ENCODE results near the gene TMEM235. TPM values are rescaled to one million over a fixed set of nuclear protein-coding genes. Genes with fewer than 3 reads are reported as not detected.

The TMEM235 gene
- total and polyA plus RNA-seq, 4 donors: not detected

DNA sequence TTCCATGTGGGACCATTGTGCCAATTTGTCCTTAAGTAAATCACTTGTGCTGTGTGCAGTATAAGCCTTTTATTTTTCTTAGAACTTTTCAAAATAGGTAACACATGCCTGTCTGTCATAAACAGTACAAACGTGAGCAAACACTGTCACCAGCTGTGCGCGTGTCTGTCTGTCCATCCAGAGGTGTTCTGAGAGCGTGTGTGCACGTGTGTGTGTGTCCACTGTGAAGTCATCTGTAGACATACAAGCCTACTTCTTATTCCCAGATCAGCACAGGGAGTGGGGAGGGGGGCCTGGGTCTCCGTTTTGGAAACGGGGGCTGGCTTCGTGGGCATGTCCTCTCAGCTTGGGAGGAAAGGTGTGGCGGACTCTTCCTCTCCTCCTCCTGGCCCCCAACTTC is 9.4 kb downstream of the TMEM235 start:
- no peak for ATAC-seq (ENCODE audit: low FRiP score)
- Histone ChIP-seq H3K4me1 (ENCODE audit: control insufficient read depth in 1 of 2, insufficient read depth in 2 of 2, low read length in 2 of 2) (no peaks in the 10 kb centered on the region), H3K36me3 (ENCODE audit: control insufficient read depth in 1 of 2, insufficient read depth in 2 of 2, low read length in 1 of 2) (no peaks in the 10 kb centered on the region), H3K4me3 (ENCODE audit: low read length in 2 of 2) (no peak overlapping the region), H3K27me3 (ENCODE audit: control insufficient read depth in 1 of 2, insufficient read depth in 2 of 2, low read length in 1 of 2) (no peaks in the 10 kb centered on the region), H3K9me3 (ENCODE audit: control insufficient read depth, low read length) (no peaks in the 10 kb centered on the region), H3K27ac (ENCODE audit: low read depth in 1 of 2, low read length in 2 of 2) (no peak overlapping the region)
- intact Hi-C loops (cut with DNase I): no loop called here
- 62 to 73% methylated on average over 9 of the region's 9 CpGs for WGBS, 2 donors
- no peak for DNase-seq

DNA sequence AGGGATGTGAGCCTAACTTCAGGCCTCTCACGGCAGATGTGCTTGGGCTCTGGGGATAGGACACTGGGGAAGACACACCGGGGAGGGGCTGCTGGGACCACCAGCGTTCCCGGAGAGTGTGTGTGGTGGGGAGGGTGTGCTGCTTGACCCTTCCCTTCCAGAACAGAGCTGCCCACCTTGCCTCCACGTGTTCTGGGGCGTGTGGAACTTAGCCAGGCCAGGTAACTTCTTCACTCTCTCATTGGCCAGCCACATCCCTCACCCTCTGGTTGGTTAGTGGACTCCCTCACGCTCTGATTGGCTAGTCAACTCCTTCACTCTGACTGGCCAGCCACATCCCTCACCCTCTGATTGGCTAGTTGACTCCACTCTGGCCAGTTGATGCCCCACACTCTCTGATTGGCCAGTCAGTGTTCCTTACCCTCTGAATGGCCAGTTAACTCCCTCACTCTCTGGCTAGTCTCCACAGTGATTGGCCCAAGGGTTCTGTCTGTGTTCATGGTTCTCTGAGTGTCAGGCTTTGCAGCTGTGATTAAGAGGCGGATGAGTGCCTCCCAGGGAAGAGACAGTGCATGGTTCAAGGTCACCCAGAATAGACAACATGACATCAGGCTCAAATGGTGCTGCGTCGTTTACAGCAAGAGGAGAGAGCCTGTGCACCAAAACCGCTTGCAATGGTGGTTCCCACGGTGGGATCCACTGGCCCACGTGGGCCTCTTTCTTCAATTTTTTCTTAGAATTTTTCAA is 10.0 kb downstream of the TMEM235 start:
- intact Hi-C loops (cut with DNase I): no loop called here
- WGBS, 2 donors: 76 to 81% methylated on average over 13 of the region's 13 CpGs
- ATAC-seq (ENCODE audit: low FRiP score) (no peak), DNase-seq (no peak)
- H3K27ac ChIP-seq (ENCODE audit: low read depth in 1 of 2, low read length in 2 of 2): no peak overlapping the region
- no peaks in the 10 kb centered on the region for H3K4me1 ChIP-seq (ENCODE audit: control insufficient read depth in 1 of 2, insufficient read depth in 2 of 2, low read length in 2 of 2)
- H3K27me3 ChIP-seq (ENCODE audit: control insufficient read depth in 1 of 2, insufficient read depth in 2 of 2, low read length in 1 of 2): no peaks in the 10 kb centered on the region
- H3K36me3 ChIP-seq (ENCODE audit: control insufficient read depth in 1 of 2, insufficient read depth in 2 of 2, low read length in 1 of 2): no peaks in the 10 kb centered on the region
- no peak overlapping the region for H3K4me3 ChIP-seq (ENCODE audit: low read length in 2 of 2)
- H3K9me3 ChIP-seq (ENCODE audit: control insufficient read depth, low read length): no peaks in the 10 kb centered on the region

DNA sequence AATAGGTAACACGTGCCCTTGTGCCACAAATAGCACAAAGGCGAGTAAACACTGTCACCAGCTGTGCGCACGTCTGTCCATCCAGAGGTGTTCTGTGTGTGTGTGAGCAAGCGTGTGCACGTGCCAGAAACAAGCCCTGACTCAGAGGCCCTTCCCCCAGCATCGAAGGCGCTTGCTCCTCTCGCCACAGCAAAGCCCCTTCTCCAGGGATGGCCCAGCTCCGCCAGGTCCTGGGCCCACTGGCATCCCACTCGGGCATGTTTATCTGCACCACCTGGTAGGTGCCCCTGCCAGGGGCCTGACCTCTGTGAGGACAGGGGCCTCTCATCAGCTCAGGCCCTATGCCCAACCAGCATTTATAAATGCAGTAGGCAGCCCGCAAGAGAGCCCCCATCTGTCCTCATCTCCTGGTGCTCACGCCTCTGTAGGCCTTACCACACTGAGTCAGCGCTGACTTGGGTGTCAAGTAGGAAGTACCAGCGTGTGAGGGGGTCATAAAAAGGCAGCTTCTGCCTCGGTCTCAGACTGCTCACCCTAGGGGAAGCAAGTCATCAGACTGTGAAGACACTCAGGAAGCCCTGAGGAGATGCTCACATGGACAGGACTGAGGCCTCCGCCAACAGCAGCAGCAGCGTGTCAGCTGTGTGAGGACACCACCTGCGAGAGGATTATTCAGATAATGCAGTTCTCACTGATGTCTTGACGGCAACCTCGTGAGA is 10.8 kb downstream of the TMEM235 start:
- DNase-seq: no peak
- Histone ChIP-seq H3K4me3 (ENCODE audit: low read length in 2 of 2) (no peak overlapping the region), H3K27me3 (ENCODE audit: control insufficient read depth in 1 of 2, insufficient read depth in 2 of 2, low read length in 1 of 2) (no peaks in the 10 kb centered on the region), H3K27ac (ENCODE audit: low read depth in 1 of 2, low read length in 2 of 2) (no peak overlapping the region), H3K9me3 (ENCODE audit: control insufficient read depth, low read length) (no peaks in the 10 kb centered on the region), H3K36me3 (ENCODE audit: control insufficient read depth in 1 of 2, insufficient read depth in 2 of 2, low read length in 1 of 2) (no peaks in the 10 kb centered on the region), H3K4me1 (ENCODE audit: control insufficient read depth in 1 of 2, insufficient read depth in 2 of 2, low read length in 2 of 2) (no peaks in the 10 kb centered on the region)
- intact Hi-C loops (cut with DNase I): no loop called here
- WGBS, 2 donors: 81 to 84% methylated on average over 21 of the region's 21 CpGs
- no peak for ATAC-seq (ENCODE audit: low FRiP score)

DNA sequence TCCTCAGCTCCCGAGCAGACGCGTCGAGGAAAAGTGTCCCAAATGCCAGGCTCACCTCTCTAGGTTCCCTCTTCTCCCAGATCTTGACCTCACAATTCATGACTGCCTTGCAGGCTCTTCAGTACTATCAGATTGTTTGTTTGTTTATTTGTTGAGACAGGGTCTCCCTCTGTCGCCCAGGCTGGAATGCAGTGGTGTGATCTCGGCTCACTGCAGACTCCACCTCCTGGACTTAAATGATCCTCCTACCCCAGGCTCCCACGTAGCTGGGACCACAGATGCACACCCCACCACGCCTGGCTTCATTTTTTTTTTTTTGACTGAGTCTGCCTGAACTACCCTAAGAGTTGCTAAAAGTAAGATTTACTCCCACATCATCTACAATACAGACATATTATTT is 15.9 kb downstream of the TMEM235 start:
- 64 to 67% methylated on average over 8 of the region's 8 CpGs for WGBS, 2 donors
- Histone ChIP-seq H3K27ac (ENCODE audit: low read depth in 1 of 2, low read length in 2 of 2) (no peak overlapping the region), H3K36me3 (ENCODE audit: control insufficient read depth in 1 of 2, insufficient read depth in 2 of 2, low read length in 1 of 2) (no peaks in the 10 kb centered on the region), H3K27me3 (ENCODE audit: control insufficient read depth in 1 of 2, insufficient read depth in 2 of 2, low read length in 1 of 2) (no peaks in the 10 kb centered on the region), H3K9me3 (ENCODE audit: control insufficient read depth, low read length) (no peaks in the 10 kb centered on the region), H3K4me3 (ENCODE audit: low read length in 2 of 2) (no peak overlapping the region), H3K4me1 (ENCODE audit: control insufficient read depth in 1 of 2, insufficient read depth in 2 of 2, low read length in 2 of 2) (no peaks in the 10 kb centered on the region)
- ATAC-seq (ENCODE audit: low FRiP score) (no peak), DNase-seq (no peak)
- intact Hi-C loops (cut with DNase I): no loop called here

DNA sequence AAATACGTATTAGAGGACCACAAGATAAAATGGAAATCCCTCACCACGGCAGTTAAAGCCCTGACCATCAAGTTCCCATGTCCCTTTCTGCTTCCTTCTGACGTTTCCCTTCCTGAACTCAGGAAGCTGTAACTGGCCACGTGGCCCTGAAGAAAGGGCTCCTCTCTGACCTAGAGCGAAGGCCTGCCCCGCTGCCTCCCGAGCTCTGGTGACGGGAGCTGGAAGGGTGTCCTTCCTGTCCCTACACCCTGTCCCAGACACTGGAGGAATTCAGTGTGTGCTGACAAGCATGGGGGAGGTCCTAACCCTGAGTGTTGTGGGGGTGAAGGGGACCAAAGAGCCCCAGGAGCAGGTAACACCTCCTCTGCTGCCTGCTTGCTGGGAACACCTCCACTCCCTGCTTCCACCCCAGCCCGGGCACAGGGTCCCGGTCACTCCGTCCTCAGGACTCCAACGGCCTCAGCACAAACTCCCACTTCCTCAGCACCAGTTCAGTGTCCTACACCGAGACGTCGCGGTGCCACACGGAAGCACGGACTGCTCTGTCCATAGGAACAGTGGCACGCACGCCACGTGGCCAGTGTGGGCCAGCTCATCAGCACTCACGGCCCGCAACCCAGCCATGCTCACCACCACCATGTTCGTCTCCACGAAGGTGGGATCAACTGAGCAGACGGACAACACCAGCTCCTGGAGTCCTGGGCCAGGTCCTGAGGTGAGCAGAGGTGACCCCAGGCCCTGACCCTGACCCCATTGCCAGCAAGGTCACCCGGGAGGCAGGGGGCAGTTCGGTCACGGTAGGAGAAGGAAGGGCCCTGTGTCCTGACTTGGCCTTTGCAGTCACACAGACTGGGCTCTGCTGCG is 16.9 kb downstream of the TMEM235 start:
- ATAC-seq (ENCODE audit: low FRiP score) (no peak), DNase-seq (peak in 1 of 2 donors; percentile 70)
- 81% methylated on average over 30 of the region's 30 CpGs for WGBS, 2 donors
- H3K9me3 ChIP-seq (ENCODE audit: control insufficient read depth, low read length): no peaks in the 10 kb centered on the region
- no peaks in the 10 kb centered on the region for H3K4me1 ChIP-seq (ENCODE audit: control insufficient read depth in 1 of 2, insufficient read depth in 2 of 2, low read length in 2 of 2)
- no peaks in the 10 kb centered on the region for H3K36me3 ChIP-seq (ENCODE audit: control insufficient read depth in 1 of 2, insufficient read depth in 2 of 2, low read length in 1 of 2)
- intact Hi-C loops (cut with DNase I): no loop called here
- no peak overlapping the region for H3K4me3 ChIP-seq (ENCODE audit: low read length in 2 of 2)
- H3K27ac ChIP-seq (ENCODE audit: low read depth in 1 of 2, low read length in 2 of 2): no peak overlapping the region
- no peaks in the 10 kb centered on the region for H3K27me3 ChIP-seq (ENCODE audit: control insufficient read depth in 1 of 2, insufficient read depth in 2 of 2, low read length in 1 of 2)

DNA sequence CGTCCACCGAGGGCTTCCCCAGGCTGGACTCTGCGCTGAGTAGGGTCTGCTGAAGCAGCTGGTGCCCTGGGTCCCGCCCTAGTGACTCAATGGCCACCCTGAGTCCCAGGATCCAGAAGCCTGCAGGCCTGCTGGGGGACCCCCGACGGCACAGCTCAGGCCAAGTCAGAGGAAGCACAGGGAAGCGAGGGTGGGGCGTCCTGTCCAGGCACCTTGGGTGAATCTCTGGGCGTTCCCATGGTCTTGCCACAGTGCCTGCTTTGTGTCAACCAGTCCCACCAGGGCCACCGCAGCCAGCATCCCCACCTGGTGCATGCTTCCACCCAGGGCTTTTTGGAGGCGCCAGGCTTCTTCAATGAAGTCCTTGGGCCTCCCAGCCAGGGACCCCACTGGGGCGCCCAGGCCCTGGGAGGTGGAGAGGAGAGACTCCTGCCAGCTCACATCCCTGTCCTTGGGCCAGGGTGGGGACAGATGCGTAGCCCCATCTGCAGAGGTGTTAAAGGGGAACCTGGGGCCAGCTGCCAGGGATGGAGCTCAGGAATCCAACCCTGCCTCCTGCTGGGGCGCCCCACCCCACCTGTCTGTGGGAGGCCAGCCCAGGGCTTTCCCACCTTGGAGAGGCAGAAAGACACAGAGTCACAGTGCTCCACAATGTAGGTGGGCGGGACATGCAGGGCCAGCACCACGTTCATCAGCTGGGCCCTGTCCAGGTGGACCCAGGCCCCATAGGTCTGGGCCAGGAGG is 17.8 kb downstream of the TMEM235 start:
- Histone ChIP-seq H3K4me3 (ENCODE audit: low read length in 2 of 2) (no peak overlapping the region), H3K27me3 (ENCODE audit: control insufficient read depth in 1 of 2, insufficient read depth in 2 of 2, low read length in 1 of 2) (no peaks in the 10 kb centered on the region), H3K9me3 (ENCODE audit: control insufficient read depth, low read length) (no peaks in the 10 kb centered on the region), H3K4me1 (ENCODE audit: control insufficient read depth in 1 of 2, insufficient read depth in 2 of 2, low read length in 2 of 2) (no peaks in the 10 kb centered on the region), H3K36me3 (ENCODE audit: control insufficient read depth in 1 of 2, insufficient read depth in 2 of 2, low read length in 1 of 2) (no peaks in the 10 kb centered on the region), H3K27ac (ENCODE audit: low read depth in 1 of 2, low read length in 2 of 2) (no peak overlapping the region)
- no peak for ATAC-seq (ENCODE audit: low FRiP score)
- WGBS, 2 donors: 87 to 89% methylated on average over 16 of the region's 16 CpGs
- peak in 1 of 2 donors; percentile 74 for DNase-seq
- intact Hi-C loops (cut with DNase I): no loop called here

DNA sequence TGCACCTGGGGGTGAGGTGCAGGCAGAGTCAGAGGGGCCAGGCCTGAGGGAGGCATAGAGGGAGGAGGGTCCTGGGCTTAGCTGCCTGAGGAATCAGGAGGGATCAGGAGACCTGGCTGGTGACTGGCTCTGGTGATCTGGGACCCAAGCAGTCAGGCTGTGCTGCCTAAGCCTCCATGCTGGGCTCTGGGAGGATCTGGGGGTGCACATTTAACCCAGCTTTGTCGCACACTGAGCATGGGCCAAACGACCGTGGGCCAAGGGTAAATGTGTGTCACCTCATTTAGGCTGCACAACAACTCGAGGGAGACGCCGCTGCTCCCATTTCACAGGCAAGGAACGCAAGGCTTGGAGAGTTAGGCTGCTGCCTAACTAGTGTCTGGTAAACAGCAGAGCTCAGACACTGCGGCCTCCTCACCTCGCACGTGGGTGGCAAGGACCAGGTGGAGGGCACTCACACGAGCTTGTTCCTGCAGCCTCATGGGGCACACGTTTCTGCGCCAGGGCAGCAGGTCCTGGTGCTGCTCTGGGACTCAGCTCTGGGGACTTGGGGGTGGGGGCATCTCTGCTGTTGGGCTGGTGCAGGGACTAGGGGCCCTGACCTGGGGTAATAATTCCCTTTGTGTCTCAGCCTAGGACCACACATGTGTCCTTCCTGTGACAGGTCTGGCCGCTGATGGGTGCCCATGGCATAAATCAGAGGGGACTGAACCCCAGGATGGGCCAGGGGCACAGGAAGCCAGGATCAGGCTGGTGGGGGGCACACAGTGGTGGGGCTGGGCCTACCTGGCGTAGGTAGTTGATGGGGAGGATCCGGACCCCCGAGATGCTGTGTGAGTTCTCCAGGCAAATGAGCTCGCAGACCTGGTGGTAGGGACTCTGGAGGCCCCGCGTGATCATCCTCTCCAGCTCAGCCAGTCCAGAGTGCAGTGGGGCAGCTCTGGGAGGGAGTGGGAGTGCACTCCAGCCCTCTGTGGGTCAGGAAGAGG is 18.7 kb downstream of the TMEM235 start:
- Histone ChIP-seq H3K36me3 (ENCODE audit: control insufficient read depth in 1 of 2, insufficient read depth in 2 of 2, low read length in 1 of 2) (no peaks in the 10 kb centered on the region), H3K27me3 (ENCODE audit: control insufficient read depth in 1 of 2, insufficient read depth in 2 of 2, low read length in 1 of 2) (no peaks in the 10 kb centered on the region), H3K9me3 (ENCODE audit: control insufficient read depth, low read length) (no peaks in the 10 kb centered on the region), H3K4me3 (ENCODE audit: low read length in 2 of 2) (no peak overlapping the region), H3K27ac (ENCODE audit: low read depth in 1 of 2, low read length in 2 of 2) (no peak overlapping the region), H3K4me1 (ENCODE audit: control insufficient read depth in 1 of 2, insufficient read depth in 2 of 2, low read length in 2 of 2) (no peaks in the 10 kb centered on the region)
- ATAC-seq (ENCODE audit: low FRiP score) (no peak), DNase-seq (peak in 1 of 2 donors; percentile 65)
- 67 to 70% methylated on average over 20 of the region's 20 CpGs for WGBS, 2 donors
- intact Hi-C loops (cut with DNase I): loop anchor here (1.0 to 5.0 kb wide), 3 partner anchors 138 to 172 kb away; no protein-coding TSS in a partner anchor
